Ishikawa (cell line): ENCODE results near the gene TIMM44.

Source experiments
- EP300 ChIP-seq: IDR thresholded peaks from 2 replicates; pipeline ENCODE4 v1.6.1; 2012; ENCODE audit warnings: borderline replicate concordance
- RAD21 ChIP-seq: IDR thresholded peaks from 2 replicates; pipeline ENCODE4 v1.6.1; 2012; ENCODE audit warnings: low read depth
- REST ChIP-seq: IDR thresholded peaks from 2 replicates; pipeline ENCODE4 v1.6.1; 2012; ENCODE audit warnings: low read depth, mild to moderate bottlenecking
- TAF1 ChIP-seq: IDR thresholded peaks from 2 replicates; pipeline ENCODE4 v1.6.1; 2012; ENCODE audit warnings: low read depth, mild to moderate bottlenecking
- ZBTB7A ChIP-seq: IDR thresholded peaks from 2 replicates; pipeline ENCODE4 v1.6.1; 2012; ENCODE audit warnings: low read depth

GRCh38 chr19:7931221-7932061 is 12.0 kb downstream of the TIMM44 start:
- TF ChIP-seq ZBTB7A (no peak), RAD21 (no peak), REST (no peak), TAF1 (no peak), EP300 (no peak)
